GM19035 (cell line): Measurements from ENCODE around the gene C1orf198.

Experiments used
- ATAC-seq: cut with Tn5 transposase; IDR thresholded peaks from one replicate; pipeline ENCODE4 v1.9.1; 2021; ENCODE audit not compliant: unreplicated experiment

C1orf198 gene

DNA sequence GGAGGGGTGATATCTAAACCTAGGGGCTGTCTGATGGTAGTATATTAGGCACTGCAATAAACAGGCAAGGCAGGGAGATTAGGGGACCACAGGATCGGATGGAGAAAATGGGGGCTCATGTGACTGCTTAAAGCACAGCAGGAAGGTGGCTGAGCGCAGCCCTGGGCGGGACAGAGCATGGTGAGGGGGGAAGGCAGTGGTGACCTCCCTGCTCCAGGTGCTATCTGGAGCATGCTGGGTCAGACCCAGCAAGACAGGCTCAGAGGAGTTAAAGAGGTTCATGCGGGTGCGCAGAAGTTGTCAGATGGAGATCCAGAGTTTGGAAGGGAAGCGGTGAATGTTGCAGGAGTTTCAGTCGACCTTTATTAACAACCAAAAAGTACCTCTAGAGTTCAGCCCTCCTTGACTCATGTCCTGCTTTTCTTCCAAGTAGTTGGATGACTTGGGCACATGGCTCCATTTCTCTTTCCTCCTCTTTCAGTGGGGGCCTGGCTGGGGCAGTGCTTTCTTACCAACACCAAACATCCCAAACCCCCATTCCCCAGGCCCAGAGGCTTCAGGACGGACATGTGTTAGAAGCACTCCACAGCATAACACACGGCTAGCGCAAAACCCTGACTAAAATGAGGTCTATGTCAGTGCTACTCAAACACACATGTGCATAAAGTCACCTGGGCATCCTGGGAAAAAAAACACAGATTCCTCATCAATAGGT lies 79.6 kb downstream of the C1orf198 start:
- ATAC-seq, result no peak

DNA sequence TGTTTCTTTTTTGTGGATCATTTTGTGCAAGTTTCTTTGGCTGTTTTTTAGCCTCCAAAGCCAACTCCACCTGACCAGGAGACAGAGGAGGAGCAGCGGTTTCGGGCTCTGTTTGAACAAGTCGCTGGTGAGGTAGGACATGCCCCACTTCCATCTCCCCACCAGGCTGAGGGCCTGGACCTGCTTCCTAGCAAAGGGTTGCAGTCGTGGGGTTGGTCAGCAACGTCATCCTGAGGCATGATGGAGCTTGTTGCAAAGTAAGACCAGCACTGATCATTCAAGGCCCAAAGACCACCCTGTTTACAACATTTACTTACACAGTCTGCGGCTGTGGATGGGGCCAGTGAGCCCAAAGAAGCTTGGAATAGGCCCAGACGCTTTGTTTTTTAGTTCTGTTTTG lies 80.8 kb downstream of the C1orf198 start:
- no peak for ATAC-seq
